K562 (cell line): ENCODE data around the gene SAMD11. TPM values are rescaled to one million over a fixed set of nuclear protein-coding genes. Genes with fewer than 3 reads are reported as not detected.

Source experiments
- ATAC-seq: fragments of 200-7000 bp; cut with Tn5 transposase; 3 replicates; pipeline ENCODE4 v1.9.1; 2020; ENCODE audit warnings: moderate library complexity
- BruUV-seq: library from RNA; stranded (reverse); fragments of 400-500 nt; replicated peaks from 2 replicates; lab custom pipeline; 2021; lab: Mats Ljungman, UMichigan
- CTCF ChIA-PET: fragments of 300-600 bp; formaldehyde crosslinking; extraction: SDS; loops from one replicate; lab custom pipeline; 2021; ENCODE audit warnings: low intra/inter-chr PET ratio; lab: Yijun Ruan, JAX
- POLR2A ChIA-PET: fragments of 300-600, 350-650 bp; sonication (Branson Sonifier 250); formaldehyde crosslinking; extraction: SDS; loops from one replicate; lab custom pipeline; 2021; ENCODE audit warnings: antibody characterized with exemption, inconsistent platforms; lab: Yijun Ruan, JAX
- DNase-seq, 4 experiments: peaks; one replicate each; pipeline versions ENCODE4 v3.0.0 to v3.0.0-alpha.2; 2011 to 2018; ENCODE audit warnings: low spot score in 3 of 4, mixed read lengths in 3 of 4; ENCODE audit errors: extremely low read depth in 1 of 4
- FAIRE-seq: peaks from 2 replicates; lab custom pipeline; 2011; peaks lifted over from hg19 to GRCh38; lab: Jason Lieb, UNC
- H2AFZ ChIP-seq: 2 replicates; pipeline ENCODE4 v1.6.0; 2011; ENCODE audit warnings: low read depth, low read length, control low read depth, inconsistent platforms
- H3K27ac ChIP-seq: fragments of 200-600 bp; 3 replicates; pipeline ENCODE4 v1.8.0; 2011; ENCODE audit warnings: low read depth, mild to moderate bottlenecking, control low read depth, inconsistent platforms, low read length, moderate library complexity, mixed read lengths; ENCODE audit errors: extremely low read depth
- H3K27me3 ChIP-seq, 2 experiments: fragments of 300-600 bp in 1 of 2; 2 replicates in 1 of 2; 3 replicates in 1 of 2; pipeline versions ENCODE4 v1.6.0 to v1.8.0; 2011; ENCODE audit warnings: inconsistent platforms in 2 of 2, low read length in 2 of 2, mild to moderate bottlenecking in 1 of 2, mixed read lengths in 1 of 2, moderate library complexity in 1 of 2; ENCODE audit not compliant: control insufficient read depth in 2 of 2, insufficient read depth in 2 of 2
- H3K36me3 ChIP-seq: fragments of 300-600 bp; 3 replicates; pipeline ENCODE4 v1.8.0; 2011; ENCODE audit warnings: mild to moderate bottlenecking, low read length, inconsistent platforms; ENCODE audit not compliant: control insufficient read depth, insufficient read depth
- H3K4me1 ChIP-seq, 2 experiments: fragments of 200-600 bp in 1 of 2; replicated peaks in 1 of 2; 2 replicates in 1 of 2; 3 replicates in 1 of 2; pipeline versions ENCODE4 v1.5.1 to v1.8.0; 2011; ENCODE audit warnings: inconsistent platforms in 2 of 2, low read length in 2 of 2, mild to moderate bottlenecking in 1 of 2, mixed read lengths in 1 of 2, moderate library complexity in 1 of 2; ENCODE audit not compliant: control insufficient read depth in 2 of 2, insufficient read depth in 2 of 2
- H3K4me2 ChIP-seq: 2 replicates; pipeline ENCODE4 v1.6.1; 2011; ENCODE audit warnings: low read length, control low read depth, inconsistent platforms, mixed read lengths; ENCODE audit not compliant: insufficient read depth
- H3K4me3 ChIP-seq: fragments of 200-600 bp; sonication (generic), shearing (Covaris generic); 2 replicates; pipeline ENCODE4 v1.5.1; 2016; ENCODE audit warnings: control low read depth, inconsistent platforms
- H3K79me2 ChIP-seq: fragments of 200-600 bp; 3 replicates; pipeline ENCODE4 v1.8.0; 2011; ENCODE audit warnings: low read length, inconsistent platforms; ENCODE audit not compliant: control insufficient read depth, insufficient read depth
- H3K9ac ChIP-seq, 2 experiments: 2 replicates each; pipeline versions ENCODE4 v1.6.0 to v1.6.1; 2011; ENCODE audit warnings: low read depth in 2 of 2, low read length in 2 of 2, control low read depth in 1 of 2, inconsistent platforms in 1 of 2, mild to moderate bottlenecking in 1 of 2, mixed read lengths in 1 of 2; ENCODE audit not compliant: insufficient read depth in 1 of 2
- H3K9me1 ChIP-seq: one replicate; pipeline ENCODE4 v1.6.0; 2011; ENCODE audit warnings: inconsistent platforms, mild to moderate bottlenecking, low read length, moderate library complexity; ENCODE audit not compliant: control insufficient read depth, insufficient read depth
- H3K9me3 ChIP-seq: replicated peaks from 2 replicates; pipeline ENCODE4 v1.5.1; 2011; ENCODE audit warnings: low read depth, low read length, inconsistent platforms; ENCODE audit not compliant: control insufficient read depth, insufficient read depth
- H4K20me1 ChIP-seq: replicated peaks from 2 replicates; pipeline ENCODE4 v1.6.1; 2011; ENCODE audit warnings: low read length, inconsistent platforms, mixed read lengths; ENCODE audit not compliant: control insufficient read depth, insufficient read depth
- BDP1 ChIP-seq: IDR thresholded peaks from 3 replicates; pipeline ENCODE4 v1.6.1; 2011; ENCODE audit not compliant: insufficient read length, insufficient read depth
- CCAR2 ChIP-seq: fragments of 200-400 bp; formaldehyde crosslinking; IDR thresholded peaks from 2 replicates; pipeline ENCODE4 v1.6.1; 2017; ENCODE audit warnings: mild to moderate bottlenecking, low read depth, low read length
- RBFOX2 ChIP-seq: fragments of 200-400 bp; formaldehyde crosslinking; IDR thresholded peaks from 2 replicates; pipeline ENCODE4 v1.6.1; 2017; ENCODE audit warnings: low read depth, mild to moderate bottlenecking, low read length, moderate library complexity
- ZBTB33 ChIP-seq: sonication (generic); formaldehyde crosslinking; IDR thresholded peaks from 2 replicates; pipeline ENCODE4 v1.8.1; 2023; ENCODE audit warnings: mild to moderate bottlenecking, missing genetic modification reagents
- ZNF121 ChIP-seq: sonication (generic); formaldehyde crosslinking; conservative IDR thresholded peaks from 2 replicates; pipeline ENCODE4 v1.8.0; 2022; ENCODE audit warnings: missing genetic modification reagents
- WGBS: fragments of 100-300 bp; shearing (Covaris generic); methylation state at CpG from one replicate; pipeline ENCODE4 v1.1.6; 2016; ENCODE audit warnings: low coverage, mixed read lengths; ENCODE audit not compliant: insufficient coverage; ENCODE audit errors: missing lambda C conversion rate; 5-methylcytosine and 5-hydroxymethylcytosine counted together
- in situ Hi-C: fragments of 300-500 bp; cut with MboI; formaldehyde crosslinking; loops from 4 replicates; pipeline ENCODE4 v1.15.0; 2018; ENCODE audit warnings: inconsistent platforms, mixed read lengths
- intact Hi-C: fragments of 100-400 bp; cut with micrococcal nuclease; formaldehyde crosslinking; loops from 2 replicates; pipeline ENCODE4 v1.14.2; 2022
- polyA plus RNA-seq, 8 experiments: library from polyadenylated mRNA; depleted of rRNA in 4 of 8; stranded (reverse) in 5 of 8; unstranded in 3 of 8; fragments of >200 nt; fragmentation: Nextera tagmentation in 2 of 8; fragmentation: Illumina TruSeq in 1 of 8; extraction: Ambion mirVana in 2 of 8; extraction: Trizol in 1 of 8; gene quantifications; 2 replicates each; pipeline versions ENCODE4 v1.2.1 to v1.2.3, GENCODE V29; 2011 to 2014; ENCODE audit warnings: inconsistent platforms in 1 of 8, missing spikeins in 1 of 8
- total RNA-seq, 7 experiments: library from RNA; depleted of rRNA in 6 of 7; stranded (reverse); fragments of >200 nt in 6 of 7; fragmentation: Illumina TruSeq in 2 of 7; extraction: Trizol in 2 of 7; gene quantifications; 2 replicates each; pipeline versions ENCODE4 v1.2.1 to v1.2.3, GENCODE V29; 2011 to 2021; ENCODE audit warnings: low replicate concordance in 1 of 7

SAMD11 gene
- total and polyA plus RNA-seq, 9 of the 15 experiments (the other 6 are each of a cell fraction or from before 2014, with no cell fraction given), result 0.07 to 0.82 (median 0.11) TPM; not detected in 2

GRCh38 chr1:962381-963300 is 38.9 kb downstream of the SAMD11 start:
- no TSS peak for BruUV-seq
- TF ChIP-seq CCAR2 (no peak), BDP1 (no peak), RBFOX2 (peak; percentile 43; the same call in 1 of the 2 replicates), ZNF121 (CRISPR knock-in tag) (0 out of 2 replicates have a peak, but pooled peaks have one; percentile 3), ZBTB33 (CRISPR knock-in tag) (0 out of 2 replicates have a peak, but pooled peaks have one; percentile 75)
- POLR2A ChIA-PET, result no interaction called here

More at GRCh38 chr1:962381-963300, 38.9 kb downstream of the SAMD11 start:
- Histone ChIP-seq H3K9ac (no peak overlapping the region), H3K4me2 (no peak overlapping the region), H3K9me3 (no peaks in the 10 kb centered on the region), H3K27me3 (no peaks in the 10 kb centered on the region), H4K20me1 (peaks cover 5% of the 10 kb centered on the region), H2AFZ (no peak overlapping the region), H3K4me1 (peaks cover 24 to 87% of the 10 kb centered on the region in 2 experiments), H3K27ac (no peak overlapping the region), H3K79me2 (peaks cover 28% of the 10 kb centered on the region), H3K4me3 (no peak overlapping the region), H3K36me3 (peaks cover 44% of the 10 kb centered on the region; the same call in 2 of the 3 replicates), H3K9me1 (no peaks in the 10 kb centered on the region)
- 95% methylated on average over 30 of the region's 57 CpGs for WGBS
- FAIRE-seq (no peak), DNase-seq (no peak), ATAC-seq (no peak)
- CTCF ChIA-PET, result interaction anchor here (0.8 kb wide), 1 partner anchor 58 kb away, joined by 4 read pairs; no protein-coding TSS in a partner anchor
- intact Hi-C loops, result no loop called here
- in situ Hi-C loops, result no loop called here
